Trophoblast cell (in vitro differentiated cells and primary cell): ENCODE data around the gene XIRP2. TPM values are rescaled to one million over a fixed set of nuclear protein-coding genes. Genes with fewer than 3 reads are reported as not detected.

Experiments
- DNase-seq, 2 donors: peaks; one replicate each; pipeline ENCODE4 v3.0.0-alpha.2; 2016
- H2AFZ ChIP-seq: 2 replicates; pipeline ENCODE4 v1.6.1; 2013; ENCODE audit warnings: low read length, moderate library complexity, mild to moderate bottlenecking; ENCODE audit not compliant: insufficient read depth, poor library complexity
- H2AK5ac ChIP-seq: 2 replicates; pipeline ENCODE4 v1.6.1; 2013; ENCODE audit warnings: mild to moderate bottlenecking, low read length
- H2BK120ac ChIP-seq: 2 replicates; pipeline ENCODE4 v1.6.1; 2013; ENCODE audit warnings: low read length, mild to moderate bottlenecking, moderate library complexity; ENCODE audit not compliant: insufficient read depth, poor library complexity
- H2BK12ac ChIP-seq: 2 replicates; pipeline ENCODE4 v1.6.1; 2013; ENCODE audit warnings: mild to moderate bottlenecking, low read length, moderate library complexity
- H2BK5ac ChIP-seq: 2 replicates; pipeline ENCODE4 v1.6.1; 2013; ENCODE audit warnings: low read length, low read depth, moderate library complexity, mild to moderate bottlenecking; ENCODE audit not compliant: poor library complexity
- H3K14ac ChIP-seq: 2 replicates; pipeline ENCODE4 v1.6.1; 2013; ENCODE audit warnings: mild to moderate bottlenecking, low read length
- H3K18ac ChIP-seq: 2 replicates; pipeline ENCODE4 v1.6.1; 2013; ENCODE audit warnings: mild to moderate bottlenecking, low read length
- H3K23ac ChIP-seq: 2 replicates; pipeline ENCODE4 v1.6.1; 2013; ENCODE audit warnings: low read length
- H3K27ac ChIP-seq: 2 replicates; pipeline ENCODE4 v1.5.1; 2013; ENCODE audit warnings: low read depth, mild to moderate bottlenecking, inconsistent platforms, low read length, moderate library complexity
- H3K27me3 ChIP-seq: 2 replicates; pipeline ENCODE4 v1.6.1; 2013; ENCODE audit warnings: inconsistent platforms, mild to moderate bottlenecking, low read length, moderate library complexity; ENCODE audit not compliant: insufficient read depth
- H3K36me3 ChIP-seq, 2 experiments: 1 replicate in 1 of 2; 2 replicates in 1 of 2; pipeline ENCODE4 v1.6.1; 2013; ENCODE audit warnings: low read length in 2 of 2, mild to moderate bottlenecking in 2 of 2, moderate library complexity in 1 of 2; ENCODE audit not compliant: insufficient read depth in 2 of 2, control insufficient read depth in 1 of 2
- H3K4ac ChIP-seq: 2 replicates; pipeline ENCODE4 v1.6.1; 2013; ENCODE audit warnings: low read depth, mild to moderate bottlenecking, low read length, moderate library complexity
- H3K4me1 ChIP-seq, 2 experiments: 1 replicate in 1 of 2; 2 replicates in 1 of 2; pipeline ENCODE4 v1.6.1; 2013; ENCODE audit warnings: low read length in 2 of 2, mild to moderate bottlenecking in 2 of 2, moderate library complexity in 1 of 2; ENCODE audit not compliant: insufficient read depth in 2 of 2, control insufficient read depth in 1 of 2
- H3K4me2 ChIP-seq: 2 replicates; pipeline ENCODE4 v1.6.1; 2013; ENCODE audit warnings: inconsistent platforms, mild to moderate bottlenecking, low read length, moderate library complexity
- H3K4me3 ChIP-seq: 2 replicates; pipeline ENCODE4 v1.5.1; 2013; ENCODE audit warnings: mild to moderate bottlenecking, low read depth, low read length, inconsistent platforms
- H3K79me1 ChIP-seq: one replicate; pipeline ENCODE4 v1.6.1; 2013; ENCODE audit warnings: low read length
- H3K79me2 ChIP-seq: 2 replicates; pipeline ENCODE4 v1.6.1; 2013; ENCODE audit warnings: low read length, mild to moderate bottlenecking; ENCODE audit not compliant: control insufficient read depth, insufficient read depth, poor library complexity
- H3K9ac ChIP-seq: 2 replicates; pipeline ENCODE4 v1.6.1; 2013; ENCODE audit warnings: mild to moderate bottlenecking, low read length
- H3K9me3 ChIP-seq: 2 replicates; pipeline ENCODE4 v1.6.1; 2013; ENCODE audit warnings: low read depth, mild to moderate bottlenecking, control low read depth, inconsistent platforms, low read length; ENCODE audit not compliant: insufficient read depth
- H4K12ac ChIP-seq: 2 replicates; pipeline ENCODE4 v1.6.1; 2013; ENCODE audit warnings: low read depth, mild to moderate bottlenecking, low read length, moderate library complexity
- H4K8ac ChIP-seq: 2 replicates; pipeline ENCODE4 v1.6.1; 2013; ENCODE audit warnings: low read depth, mild to moderate bottlenecking, low read length, moderate library complexity
- H4K91ac ChIP-seq: one replicate; pipeline ENCODE4 v1.6.1; 2013; ENCODE audit warnings: low read depth, mild to moderate bottlenecking, low read length, moderate library complexity
- WGBS: extraction: QIAGEN DNeasy Blood & Tissue Kit; methylation state at CpG from one replicate; pipeline ENCODE4 v1.1.7; 2013; ENCODE audit warnings: missing lambda C conversion rate; ENCODE audit not compliant: insufficient read length, insufficient coverage; ENCODE audit errors: extremely low coverage; 5-methylcytosine and 5-hydroxymethylcytosine counted together
- polyA plus RNA-seq: library from polyadenylated mRNA; stranded (reverse); fragments of 200-250 nt; gene quantifications from 2 replicates; pipeline ENCODE4 v1.2.3, GENCODE V29; 2013

XIRP2 gene, protein sequence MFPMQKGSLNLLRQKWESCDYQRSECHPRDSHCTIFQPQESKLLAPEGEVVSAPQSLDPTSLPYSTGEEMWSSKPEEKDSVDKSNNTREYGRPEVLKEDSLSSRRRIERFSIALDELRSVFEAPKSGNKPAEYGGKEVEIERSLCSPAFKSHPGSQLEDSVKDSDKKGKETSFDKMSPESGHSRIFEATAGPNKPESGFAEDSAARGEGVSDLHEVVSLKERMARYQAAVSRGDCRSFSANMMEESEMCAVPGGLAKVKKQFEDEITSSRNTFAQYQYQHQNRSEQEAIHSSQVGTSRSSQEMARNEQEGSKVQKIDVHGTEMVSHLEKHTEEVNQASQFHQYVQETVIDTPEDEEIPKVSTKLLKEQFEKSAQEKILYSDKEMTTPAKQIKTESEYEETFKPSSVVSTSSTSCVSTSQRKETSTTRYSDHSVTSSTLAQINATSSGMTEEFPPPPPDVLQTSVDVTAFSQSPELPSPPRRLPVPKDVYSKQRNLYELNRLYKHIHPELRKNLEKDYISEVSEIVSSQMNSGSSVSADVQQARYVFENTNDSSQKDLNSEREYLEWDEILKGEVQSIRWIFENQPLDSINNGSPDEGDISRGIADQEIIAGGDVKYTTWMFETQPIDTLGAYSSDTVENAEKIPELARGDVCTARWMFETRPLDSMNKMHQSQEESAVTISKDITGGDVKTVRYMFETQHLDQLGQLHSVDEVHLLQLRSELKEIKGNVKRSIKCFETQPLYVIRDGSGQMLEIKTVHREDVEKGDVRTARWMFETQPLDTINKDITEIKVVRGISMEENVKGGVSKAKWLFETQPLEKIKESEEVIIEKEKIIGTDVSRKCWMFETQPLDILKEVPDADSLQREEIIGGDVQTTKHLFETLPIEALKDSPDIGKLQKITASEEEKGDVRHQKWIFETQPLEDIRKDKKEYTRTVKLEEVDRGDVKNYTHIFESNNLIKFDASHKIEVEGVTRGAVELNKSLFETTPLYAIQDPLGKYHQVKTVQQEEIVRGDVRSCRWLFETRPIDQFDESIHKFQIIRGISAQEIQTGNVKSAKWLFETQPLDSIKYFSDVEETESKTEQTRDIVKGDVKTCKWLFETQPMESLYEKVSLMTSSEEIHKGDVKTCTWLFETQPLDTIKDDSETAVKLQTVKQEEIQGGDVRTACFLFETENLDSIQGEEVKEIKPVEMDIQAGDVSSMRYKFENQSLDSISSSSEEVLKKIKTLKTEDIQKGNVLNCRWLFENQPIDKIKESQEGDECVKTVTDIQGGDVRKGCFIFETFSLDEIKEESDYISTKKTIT (N-terminal part only)
- polyA plus RNA-seq = 0.05 and 0.06 TPM in 2 replicates

DNA sequence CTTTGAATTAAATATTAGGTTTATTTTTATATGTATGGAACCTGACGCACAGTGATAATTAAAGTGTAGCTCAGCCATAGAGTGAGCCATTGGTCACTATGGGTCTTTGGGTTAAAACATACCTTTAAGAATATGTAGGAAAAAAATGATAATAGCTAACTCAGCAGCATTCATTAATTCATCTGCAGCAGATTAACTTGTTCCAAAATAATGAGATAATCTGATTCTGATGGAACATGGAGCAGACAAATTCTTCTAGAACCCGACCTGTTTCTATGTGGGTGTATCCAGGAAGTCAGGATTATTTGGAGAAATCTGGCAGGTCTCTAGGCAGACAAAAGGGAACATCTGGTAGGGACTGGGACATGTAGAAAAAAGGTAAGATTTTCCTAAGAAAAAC is at the start of gene XIRP2:
TSS of gene XIRP2 (plus strand) at position 301 of the 400 bp plus-strand sequence. CDS start 15,003 bp downstream, outside the sequence.
- Histone ChIP-seq H3K27me3 (no peaks in the 10 kb centered on the region), H4K12ac (no peak within 1 kb of the TSS), H3K23ac (no peak within 1 kb of the TSS), H3K18ac (no peak within 1 kb of the TSS), H3K79me2 (no peaks in the 10 kb centered on the region), H4K91ac (no peak within 1 kb of the TSS), H2BK120ac (no peak within 1 kb of the TSS), H3K36me3 (no peaks in the 10 kb centered on the region), H3K4me3 (no peak within 1 kb of the TSS), H3K4me1 (no peaks in the 10 kb centered on the region), H3K79me1 (no peaks in the 10 kb centered on the region), H3K4ac (no peak within 1 kb of the TSS), H2BK5ac (no peak within 1 kb of the TSS), H3K9me3 (no peaks in the 10 kb centered on the region), H3K14ac (no peak within 1 kb of the TSS), H2AFZ (no peak within 1 kb of the TSS), H2AK5ac (no peak within 1 kb of the TSS), H4K8ac (no peak within 1 kb of the TSS), H3K4me2 (no peak within 1 kb of the TSS), H2BK12ac (no peak within 1 kb of the TSS), H3K27ac (no peak within 1 kb of the TSS), H3K9ac (no peak within 1 kb of the TSS)
- WGBS = no CpG with 5 or more reads among the region's 2 CpGs
- no peak for DNase-seq

- H4K91ac ChIP-seq = no peak overlapping the region
- H3K4me3 ChIP-seq = no peak overlapping the region
- H3K4ac ChIP-seq = no peak overlapping the region
- no peaks in the 10 kb centered on the region for H3K4me1 ChIP-seq
- no peak overlapping the region for H2BK5ac ChIP-seq
- no peak overlapping the region for H4K8ac ChIP-seq
- H2BK12ac ChIP-seq = no peak overlapping the region
- H3K36me3 ChIP-seq = no peaks in the 10 kb centered on the region
- H3K23ac ChIP-seq = no peak overlapping the region
- no peak overlapping the region for H3K14ac ChIP-seq
- H2BK120ac ChIP-seq = no peak overlapping the region
- no peaks in the 10 kb centered on the region for H3K79me2 ChIP-seq
- WGBS = no CpG with 5 or more reads among the region's 2 CpGs
- H3K79me1 ChIP-seq = no peaks in the 10 kb centered on the region
- no peaks in the 10 kb centered on the region for H3K9me3 ChIP-seq
- no peak overlapping the region for H3K9ac ChIP-seq
- no peak overlapping the region for H3K4me2 ChIP-seq
- no peaks in the 10 kb centered on the region for H3K27me3 ChIP-seq
- no peak overlapping the region for H4K12ac ChIP-seq
- H2AK5ac ChIP-seq = no peak overlapping the region
- no peak for DNase-seq
- H2AFZ ChIP-seq = no peak overlapping the region
- H3K18ac ChIP-seq = no peak overlapping the region
- H3K27ac ChIP-seq = no peak overlapping the region
Observed at GRCh38 chr2:166841152-166841551, 47.1 kb upstream of the XIRP2 start.

- H2BK12ac ChIP-seq = no peak overlapping the region
- no peak overlapping the region for H2AK5ac ChIP-seq
- no peak overlapping the region for H3K27ac ChIP-seq
- no peak overlapping the region for H2BK120ac ChIP-seq
- H4K91ac ChIP-seq = no peak overlapping the region
- no peak overlapping the region for H3K9ac ChIP-seq
- DNase-seq = no peak
- no peaks in the 10 kb centered on the region for H3K9me3 ChIP-seq
- H3K27me3 ChIP-seq = no peaks in the 10 kb centered on the region
- no peak overlapping the region for H3K23ac ChIP-seq
- no peak overlapping the region for H4K8ac ChIP-seq
- no CpG with 5 or more reads among the region's 1 CpG for WGBS
- no peaks in the 10 kb centered on the region for H3K79me1 ChIP-seq
- no peaks in the 10 kb centered on the region for H3K4me1 ChIP-seq
- H3K36me3 ChIP-seq = no peaks in the 10 kb centered on the region
- H4K12ac ChIP-seq = no peak overlapping the region
- H3K4ac ChIP-seq = no peak overlapping the region
- no peak overlapping the region for H3K14ac ChIP-seq
- H3K79me2 ChIP-seq = no peaks in the 10 kb centered on the region
- H2BK5ac ChIP-seq = no peak overlapping the region
- H2AFZ ChIP-seq = no peak overlapping the region
- no peak overlapping the region for H3K18ac ChIP-seq
- no peak overlapping the region for H3K4me2 ChIP-seq
- H3K4me3 ChIP-seq = no peak overlapping the region
Observed at GRCh38 chr2:166841679-166842078, 46.6 kb upstream of the XIRP2 start.

- Histone ChIP-seq H3K27me3 (no peaks in the 10 kb centered on the region), H2AFZ (no peak overlapping the region), H3K36me3 (no peaks in the 10 kb centered on the region), H2BK5ac (no peak overlapping the region), H3K4me2 (no peak overlapping the region), H3K14ac (no peak overlapping the region), H3K4ac (no peak overlapping the region), H3K4me1 (no peaks in the 10 kb centered on the region), H2BK12ac (no peak overlapping the region), H3K79me2 (no peaks in the 10 kb centered on the region), H3K4me3 (no peak overlapping the region), H3K79me1 (no peaks in the 10 kb centered on the region), H2AK5ac (no peak overlapping the region), H3K18ac (no peak overlapping the region), H3K23ac (no peak overlapping the region), H3K9me3 (no peaks in the 10 kb centered on the region), H4K8ac (no peak overlapping the region), H3K27ac (no peak overlapping the region), H4K91ac (no peak overlapping the region), H3K9ac (no peak overlapping the region), H4K12ac (no peak overlapping the region), H2BK120ac (no peak overlapping the region)
- WGBS = 100% methylated on average over 1 of the region's 1 CpG
- no peak for DNase-seq
Observed at GRCh38 chr2:166844111-166844510, 44.2 kb upstream of the XIRP2 start.
